Tibial artery (tissue), 4 donors: ENCODE measurements around the gene GRIA3.

Experiments
- DNase-seq, 2 donors: peaks; one replicate each; pipeline ENCODE4 v3.0.0-alpha.2; 2019
- H3K27ac ChIP-seq, 2 donors: fragments of 200-600 bp; sonication (generic) in 1 of 2; 1 replicate in 1 of 2; 2 replicates in 1 of 2; pipeline ENCODE4 v1.5.1; 2018 to 2019; ENCODE audit warnings: mild to moderate bottlenecking in 1 of 2
- H3K27me3 ChIP-seq, 2 donors: fragments of 200-600 bp; sonication (generic) in 1 of 2; one replicate each; pipeline versions ENCODE4 v1.5.1 to v1.6.0; 2016 to 2019
- H3K36me3 ChIP-seq, 3 donors: fragments of 200-600 bp; sonication (generic) in 2 of 3; one replicate each; pipeline ENCODE4 v1.5.1; 2016 to 2019; ENCODE audit warnings: mild to moderate bottlenecking in 2 of 3
- H3K4me1 ChIP-seq, 4 donors: fragments of 200-600 bp; sonication (generic) in 2 of 4; 1 replicate in 3 of 4; 2 replicates in 1 of 4; pipeline ENCODE4 v1.5.1; 2016 to 2019
- H3K4me3 ChIP-seq, 2 donors: fragments of 200-600 bp; sonication (generic) in 1 of 2; 1 replicate in 1 of 2; 2 replicates in 1 of 2; pipeline ENCODE4 v1.5.1; 2018 to 2019; ENCODE audit warnings: mild to moderate bottlenecking in 2 of 2
- H3K9me3 ChIP-seq, 3 donors: fragments of 200-600 bp; sonication (generic) in 1 of 3; one replicate each; pipeline ENCODE4 v1.5.1; 2016 to 2019
- CTCF ChIP-seq, 2 experiments: fragments of 200-600 bp in 1 of 2; fragments of 450-650 bp in 1 of 2; IDR thresholded peaks; one replicate each; pipeline ENCODE4 v1.5.1; 2017 to 2019; ENCODE audit warnings: antibody characterized with exemption in 2 of 2, mild to moderate bottlenecking in 1 of 2, moderate library complexity in 1 of 2
- intact Hi-C: fragments of 100-400 bp; cut with DNase I; formaldehyde crosslinking; loops from one replicate; pipeline ENCODE4 v1.15.0; 2023; ENCODE audit warnings: low total_unique reads

GRIA3 gene

DNA sequence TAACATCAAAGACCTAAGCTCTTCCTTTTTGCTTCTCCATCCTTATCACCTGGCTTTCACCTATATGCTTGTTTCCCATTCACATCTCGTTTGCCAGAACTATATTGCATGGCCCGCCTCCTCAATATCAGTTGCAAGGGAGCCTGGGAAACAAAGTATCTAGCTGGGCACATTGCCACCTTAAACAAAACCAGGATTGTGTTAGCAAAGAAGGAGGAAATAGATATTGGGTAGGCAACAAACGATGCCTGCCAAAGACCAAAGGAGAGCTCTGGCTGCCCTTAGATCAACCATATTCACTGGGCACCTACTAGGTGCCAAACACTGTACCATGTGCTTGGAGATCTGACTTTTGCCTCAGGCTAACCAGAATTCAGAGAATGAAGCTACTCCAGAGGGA, 107.5 kb downstream of the GRIA3 start:
- Histone ChIP-seq H3K9me3 (no peaks in the 10 kb centered on the region), H3K4me3 (no peak overlapping the region), H3K27ac (no peak overlapping the region), H3K36me3 (no peaks in the 10 kb centered on the region), H3K27me3 (no peaks in the 10 kb centered on the region), H3K4me1 (no peaks in the 10 kb centered on the region)
- intact Hi-C loops: no loop called here
- no peak for TF ChIP-seq CTCF (IDR thresholded peaks at IDR 0.05)
- DNase-seq: no peak

GRCh38 chrX:123298026-123298425, 113.9 kb downstream of the GRIA3 start:
- intact Hi-C loops: no loop called here
- Histone ChIP-seq H3K4me1 (no peaks in the 10 kb centered on the region), H3K36me3 (no peaks in the 10 kb centered on the region), H3K9me3 (no peaks in the 10 kb centered on the region), H3K4me3 (no peak overlapping the region), H3K27ac (no peak overlapping the region), H3K27me3 (no peaks in the 10 kb centered on the region)
- no peak for TF ChIP-seq CTCF (IDR thresholded peaks at IDR 0.05)
- DNase-seq: no peak

- Histone ChIP-seq H3K27me3 (no peaks in the 10 kb centered on the region), H3K4me3 (no peak overlapping the region), H3K36me3 (no peaks in the 10 kb centered on the region), H3K27ac (no peak overlapping the region), H3K9me3 (no peaks in the 10 kb centered on the region), H3K4me1 (no peaks in the 10 kb centered on the region)
- no peak for TF ChIP-seq CTCF (IDR thresholded peaks at IDR 0.05)
- intact Hi-C loops: no loop called here
- no peak for DNase-seq
Measured at GRCh38 chrX:123303429-123303828, 119.4 kb downstream of the GRIA3 start.

DNA sequence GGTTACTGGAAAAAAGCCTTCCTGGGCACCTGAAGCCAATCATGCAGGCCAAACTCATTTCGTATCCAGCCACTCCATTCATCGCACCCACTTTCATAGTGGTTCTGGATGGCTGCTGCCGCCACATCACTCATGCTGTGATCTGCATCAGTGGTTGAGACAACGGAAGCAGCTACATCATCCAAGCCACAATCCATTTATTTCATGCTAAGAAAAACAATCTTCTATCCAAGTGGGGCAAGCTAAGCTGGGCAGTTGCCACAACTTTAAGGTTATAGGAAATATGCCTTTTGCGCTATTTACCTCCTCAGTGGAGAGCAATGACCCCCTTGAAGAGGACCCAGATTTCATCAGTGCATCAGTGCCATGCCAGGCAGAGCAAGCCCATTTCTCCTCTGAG, 124.6 kb downstream of the GRIA3 start:
- Histone ChIP-seq H3K4me3 (no peak overlapping the region), H3K27ac (no peak overlapping the region), H3K27me3 (no peaks in the 10 kb centered on the region), H3K9me3 (no peaks in the 10 kb centered on the region), H3K4me1 (no peaks in the 10 kb centered on the region), H3K36me3 (no peaks in the 10 kb centered on the region)
- no peak for DNase-seq
- intact Hi-C loops: no loop called here
- TF ChIP-seq CTCF (IDR thresholded peaks at IDR 0.05): no peak

- intact Hi-C loops: no loop called here
- no peak for DNase-seq
- Histone ChIP-seq H3K27me3 (no peaks in the 10 kb centered on the region), H3K4me1 (no peaks in the 10 kb centered on the region), H3K4me3 (no peak overlapping the region), H3K27ac (no peak overlapping the region), H3K36me3 (no peaks in the 10 kb centered on the region), H3K9me3 (no peaks in the 10 kb centered on the region)
- TF ChIP-seq CTCF (IDR thresholded peaks at IDR 0.05): no peak
Measured at GRCh38 chrX:123310112-123310511, 126.0 kb downstream of the GRIA3 start.

DNA sequence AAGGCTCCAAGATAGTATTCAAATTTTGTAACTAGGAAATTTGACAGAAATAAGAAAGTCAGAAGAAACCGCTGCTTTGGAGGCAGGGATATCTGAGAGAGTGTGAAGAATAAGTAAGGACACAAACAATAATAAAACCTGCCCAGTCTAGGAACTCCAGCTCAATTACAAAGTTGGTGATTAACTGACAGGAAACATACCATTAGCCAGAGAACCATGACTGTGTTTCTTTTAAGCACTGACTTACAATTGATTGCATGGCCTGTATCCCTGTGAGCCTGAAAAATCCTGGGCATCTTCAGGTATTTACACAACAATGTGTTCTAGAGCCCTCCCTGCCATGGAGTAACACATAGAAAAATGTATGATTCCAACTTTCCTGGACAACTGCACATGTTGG, 127.4 kb downstream of the GRIA3 start:
- H3K4me1 ChIP-seq: no peaks in the 10 kb centered on the region
- H3K27me3 ChIP-seq: no peaks in the 10 kb centered on the region
- no peak overlapping the region for H3K27ac ChIP-seq
- no peak overlapping the region for H3K4me3 ChIP-seq
- no peak for DNase-seq
- intact Hi-C loops: no loop called here
- no peaks in the 10 kb centered on the region for H3K9me3 ChIP-seq
- no peaks in the 10 kb centered on the region for H3K36me3 ChIP-seq
- no peak for TF ChIP-seq CTCF (IDR thresholded peaks at IDR 0.05)
